T-helper 1 cell treated with Interleukin-12 subunit alpha and Interleukin-12 subunit beta and Interleukin-4 antibody, amounts not matched to agents 30 μg/mL and 1 μg/mL, for 36 hours (primary cell): ENCODE measurements around the gene APBA2.

ENCODE experiments used
- H3K27ac Mint-ChIP-seq: one replicate; pipeline ENCODE4 v1.8.0; 2021; ENCODE audit warnings: mild to moderate bottlenecking, mixed read lengths
- H3K27me3 Mint-ChIP-seq: one replicate; pipeline ENCODE4 v1.8.0; 2021; ENCODE audit warnings: low read depth, mixed read lengths
- H3K36me3 Mint-ChIP-seq: one replicate; pipeline ENCODE4 v1.8.0; 2021; ENCODE audit warnings: low read depth, mixed read lengths
- H3K4me1 Mint-ChIP-seq: one replicate; pipeline ENCODE4 v1.8.0; 2021; ENCODE audit warnings: low read depth, mixed read lengths
- H3K4me3 Mint-ChIP-seq: one replicate; pipeline ENCODE4 v1.8.0; 2021; ENCODE audit warnings: mild to moderate bottlenecking, moderate library complexity, mixed read lengths
- H3K9me3 Mint-ChIP-seq: one replicate; pipeline ENCODE4 v1.8.0; 2021; ENCODE audit warnings: mixed read lengths

Gene APBA2

DNA sequence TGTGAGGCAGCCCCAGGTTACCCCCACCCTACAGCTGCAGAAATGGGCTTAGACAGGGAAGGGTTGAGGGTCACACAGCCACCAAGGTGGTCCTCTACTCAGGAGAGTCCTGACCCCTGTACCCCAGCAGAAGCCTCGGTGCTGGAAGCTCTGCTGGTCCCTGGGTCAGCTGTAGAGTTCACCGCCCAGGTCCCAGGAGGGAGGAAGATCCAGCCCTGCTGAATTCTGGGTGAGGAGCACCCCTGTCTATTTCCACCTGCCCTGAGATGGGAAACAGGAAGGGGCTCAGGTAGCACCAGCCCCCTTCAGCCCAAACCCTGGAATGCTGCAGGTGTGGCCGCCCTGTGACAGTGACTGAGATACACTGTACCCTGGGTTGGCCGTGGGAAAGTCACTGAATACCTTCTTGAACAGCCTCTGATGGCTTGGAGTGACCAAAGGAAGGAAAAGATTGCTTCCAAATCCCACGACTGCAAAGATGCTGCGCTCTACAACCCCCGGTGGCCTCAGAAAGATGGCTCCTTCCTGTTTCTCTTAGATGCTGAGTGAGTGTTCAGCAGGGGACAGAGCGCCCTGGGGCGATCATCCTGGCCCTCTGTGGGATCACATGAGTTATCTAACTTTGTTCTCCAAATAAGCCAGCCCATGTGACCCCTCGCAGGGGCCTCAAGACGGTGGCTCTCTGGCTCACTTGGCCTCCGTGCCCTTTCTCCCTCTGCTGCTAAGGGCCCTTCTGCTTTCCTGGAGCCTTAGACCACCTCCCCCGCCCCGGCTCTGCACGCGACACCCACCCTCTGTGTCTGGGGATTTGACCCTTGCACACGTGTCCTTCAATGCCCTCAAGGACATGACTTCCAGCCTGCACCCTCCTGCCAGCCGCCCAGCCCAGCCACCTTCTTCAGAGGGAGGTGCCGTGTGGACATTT is 242.0 kb downstream of the APBA2 start:
- no peaks in the 10 kb centered on the region for H3K36me3 Mint-ChIP-seq
- no peaks in the 10 kb centered on the region for H3K27me3 Mint-ChIP-seq
- H3K4me3 Mint-ChIP-seq = no peak overlapping the region
- no peaks in the 10 kb centered on the region for H3K4me1 Mint-ChIP-seq
- no peaks in the 10 kb centered on the region for H3K9me3 Mint-ChIP-seq
- H3K27ac Mint-ChIP-seq = no peak overlapping the region

DNA sequence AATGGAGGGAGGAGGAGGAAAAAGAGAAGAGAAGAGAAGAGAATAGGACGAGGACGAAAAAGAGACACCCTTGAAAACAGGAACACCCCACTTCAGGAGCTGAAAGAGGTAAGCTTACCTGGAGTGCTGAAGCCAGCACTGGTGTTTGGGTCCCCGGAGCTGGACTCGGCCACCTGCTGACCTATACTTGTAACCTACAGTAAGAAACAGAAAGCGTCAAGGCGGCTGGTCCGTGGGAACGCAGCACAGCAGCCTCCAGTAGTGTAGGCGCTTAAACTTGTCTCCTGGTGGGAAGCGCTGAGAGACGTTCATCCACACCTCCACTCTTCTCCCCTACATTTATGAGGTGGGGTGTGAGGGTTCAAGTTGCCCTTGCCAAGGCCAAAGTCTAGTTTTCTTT is 242.9 kb downstream of the APBA2 start:
- Mint-ChIP-seq H3K4me3 (no peak overlapping the region), H3K27me3 (no peaks in the 10 kb centered on the region)

DNA sequence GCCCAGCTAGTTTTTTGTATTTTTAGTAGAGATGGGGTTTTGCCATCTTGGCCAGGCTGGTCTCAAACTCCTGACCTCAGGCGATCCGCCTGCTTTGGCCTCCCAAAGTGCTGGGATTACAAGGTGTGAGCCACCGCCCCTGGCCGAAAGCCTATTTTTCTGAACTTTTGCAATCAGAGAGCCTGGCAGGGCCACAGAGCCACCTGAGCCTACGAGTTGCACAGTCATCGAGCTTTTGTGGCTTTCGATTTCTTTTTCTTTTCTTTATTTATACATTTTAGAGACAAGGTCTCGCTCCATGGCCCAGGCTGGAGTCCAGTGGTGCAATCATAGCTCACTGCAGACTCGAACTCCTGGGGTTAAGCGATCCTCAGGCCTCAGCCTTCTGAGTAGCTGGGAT is 243.4 kb downstream of the APBA2 start:
- H3K9me3 Mint-ChIP-seq = no peaks in the 10 kb centered on the region
- H3K27ac Mint-ChIP-seq = no peak overlapping the region
- no peaks in the 10 kb centered on the region for H3K4me1 Mint-ChIP-seq
- H3K27me3 Mint-ChIP-seq = no peaks in the 10 kb centered on the region
- H3K36me3 Mint-ChIP-seq = no peaks in the 10 kb centered on the region
- H3K4me3 Mint-ChIP-seq = no peak overlapping the region

More for the DNA sequence above, 242.9 kb downstream of the APBA2 start:
- Mint-ChIP-seq H3K27ac (no peak overlapping the region), H3K9me3 (no peaks in the 10 kb centered on the region), H3K4me1 (no peaks in the 10 kb centered on the region), H3K36me3 (no peaks in the 10 kb centered on the region)

DNA sequence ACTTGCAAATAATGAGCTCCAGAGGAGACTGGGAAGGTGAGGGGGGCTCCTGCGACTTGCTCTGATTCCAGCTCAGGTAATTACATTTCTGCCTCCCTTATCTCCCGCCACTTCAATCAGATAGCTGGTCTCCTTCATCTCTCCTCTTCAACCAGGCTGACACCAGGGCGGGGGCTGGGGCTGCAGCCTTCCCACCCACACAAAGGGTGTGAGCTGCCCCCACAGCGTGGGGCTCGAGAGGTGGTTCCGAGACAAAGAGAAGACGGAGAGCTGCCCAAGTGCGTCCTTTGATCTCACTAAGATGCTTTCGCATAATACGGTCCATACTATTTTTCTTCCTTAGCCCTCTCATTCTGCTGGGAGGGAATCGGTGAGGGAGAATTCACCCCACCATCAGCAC is 244.2 kb downstream of the APBA2 start:
- Mint-ChIP-seq H3K4me3 (no peak overlapping the region), H3K27me3 (no peaks in the 10 kb centered on the region), H3K4me1 (no peaks in the 10 kb centered on the region), H3K27ac (no peak overlapping the region), H3K36me3 (no peaks in the 10 kb centered on the region), H3K9me3 (no peaks in the 10 kb centered on the region)

DNA sequence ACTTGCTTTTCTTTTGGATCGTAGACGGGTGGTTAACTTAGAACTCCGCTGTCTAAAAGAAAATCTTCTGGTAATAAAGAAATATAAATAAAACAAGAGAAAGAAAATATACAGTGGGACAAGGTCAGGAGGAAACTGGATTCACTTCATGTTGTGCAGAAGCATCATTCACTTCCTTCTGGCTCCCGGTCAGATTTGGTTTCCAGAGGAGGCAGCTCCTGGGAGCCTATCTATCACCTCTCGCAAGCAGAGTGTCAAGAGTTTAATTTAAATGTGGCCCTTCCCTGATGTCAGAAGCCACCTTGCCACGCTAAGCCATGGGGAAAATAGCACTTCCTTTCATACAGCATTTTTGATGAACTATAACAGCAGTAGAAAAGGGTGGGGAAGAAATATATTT is 244.7 kb downstream of the APBA2 start:
- H3K27ac Mint-ChIP-seq = no peak overlapping the region
- no peaks in the 10 kb centered on the region for H3K4me1 Mint-ChIP-seq
- H3K4me3 Mint-ChIP-seq = no peak overlapping the region
- no peaks in the 10 kb centered on the region for H3K27me3 Mint-ChIP-seq
- no peaks in the 10 kb centered on the region for H3K9me3 Mint-ChIP-seq
- no peaks in the 10 kb centered on the region for H3K36me3 Mint-ChIP-seq

DNA sequence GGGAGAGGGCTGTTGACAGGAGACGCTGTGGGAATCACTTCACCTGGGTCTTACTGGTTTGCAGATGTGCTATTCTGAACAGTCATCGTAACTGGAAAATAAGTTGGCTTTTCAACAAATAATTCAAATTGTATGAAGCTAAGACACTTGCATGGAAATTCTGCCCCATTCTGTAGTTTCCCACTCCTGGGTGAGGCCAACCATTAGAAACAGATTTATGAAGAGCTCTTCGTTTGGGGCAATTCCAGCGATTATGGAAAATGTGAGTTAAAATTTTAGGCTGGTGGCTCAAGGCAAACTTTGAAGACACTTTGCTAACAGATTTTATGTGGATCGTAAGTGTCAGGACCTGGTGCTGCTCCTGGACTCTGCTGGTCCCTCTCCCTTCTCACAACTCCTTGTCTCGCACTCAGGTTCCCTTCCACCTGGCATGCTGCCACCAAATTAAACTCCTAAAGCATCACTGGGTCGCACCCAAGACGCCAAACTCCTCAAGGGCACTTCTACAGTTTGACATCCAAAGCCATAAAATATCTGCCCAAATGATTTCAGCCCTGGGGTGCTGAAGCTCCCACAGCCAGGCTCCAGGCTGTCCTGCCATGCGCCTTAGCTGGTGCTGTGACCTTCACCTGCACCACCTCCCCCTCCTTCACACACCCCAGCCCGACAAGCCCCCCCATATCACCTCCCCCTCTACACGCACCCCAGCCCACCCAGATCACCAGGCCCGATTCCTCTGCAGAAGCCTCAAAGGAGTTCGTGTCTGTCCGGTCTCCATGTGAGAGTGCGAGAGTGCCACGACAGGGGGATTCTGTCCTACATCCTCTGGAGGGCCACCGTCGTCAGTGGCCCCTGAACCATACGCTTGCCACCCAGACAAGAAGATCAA is 245.4 kb downstream of the APBA2 start:
- H3K4me1 Mint-ChIP-seq = no peaks in the 10 kb centered on the region
- H3K36me3 Mint-ChIP-seq = no peaks in the 10 kb centered on the region
- H3K27me3 Mint-ChIP-seq = no peaks in the 10 kb centered on the region
- H3K9me3 Mint-ChIP-seq = no peaks in the 10 kb centered on the region
- H3K27ac Mint-ChIP-seq = no peak overlapping the region
- H3K4me3 Mint-ChIP-seq = no peak overlapping the region

DNA sequence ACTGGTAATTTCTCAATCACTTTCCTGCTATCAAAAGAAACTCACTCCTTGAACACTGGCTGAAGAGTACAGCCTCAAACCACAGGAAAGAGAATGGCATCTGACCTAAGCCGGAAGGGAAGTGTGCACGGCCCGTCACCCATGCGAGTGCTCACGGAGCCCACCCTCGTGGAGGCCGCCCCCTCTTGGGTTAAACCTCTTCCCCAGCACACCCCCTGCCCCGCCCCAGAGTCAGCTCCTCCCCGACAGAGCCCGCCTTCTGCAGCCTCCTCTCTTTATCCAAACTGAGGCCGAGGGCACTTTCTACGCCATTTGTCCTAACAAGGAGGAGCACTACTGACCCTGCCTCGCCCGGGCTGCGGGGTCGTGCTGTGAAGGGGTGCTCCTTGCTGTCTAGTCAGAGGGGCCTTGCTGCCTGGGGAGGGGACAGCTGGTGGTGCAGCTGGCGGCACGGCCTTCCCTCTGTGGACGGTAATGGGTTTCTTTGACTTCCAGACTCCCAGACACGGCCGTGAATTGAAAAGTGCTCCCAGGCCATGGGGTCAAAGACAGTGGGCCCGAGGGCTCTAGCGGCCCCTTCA is 246.2 kb downstream of the APBA2 start:
- no peaks in the 10 kb centered on the region for H3K4me1 Mint-ChIP-seq
- H3K27me3 Mint-ChIP-seq = no peaks in the 10 kb centered on the region
- H3K9me3 Mint-ChIP-seq = no peaks in the 10 kb centered on the region
- H3K27ac Mint-ChIP-seq = no peak overlapping the region
- no peaks in the 10 kb centered on the region for H3K36me3 Mint-ChIP-seq
- H3K4me3 Mint-ChIP-seq = no peak overlapping the region

DNA sequence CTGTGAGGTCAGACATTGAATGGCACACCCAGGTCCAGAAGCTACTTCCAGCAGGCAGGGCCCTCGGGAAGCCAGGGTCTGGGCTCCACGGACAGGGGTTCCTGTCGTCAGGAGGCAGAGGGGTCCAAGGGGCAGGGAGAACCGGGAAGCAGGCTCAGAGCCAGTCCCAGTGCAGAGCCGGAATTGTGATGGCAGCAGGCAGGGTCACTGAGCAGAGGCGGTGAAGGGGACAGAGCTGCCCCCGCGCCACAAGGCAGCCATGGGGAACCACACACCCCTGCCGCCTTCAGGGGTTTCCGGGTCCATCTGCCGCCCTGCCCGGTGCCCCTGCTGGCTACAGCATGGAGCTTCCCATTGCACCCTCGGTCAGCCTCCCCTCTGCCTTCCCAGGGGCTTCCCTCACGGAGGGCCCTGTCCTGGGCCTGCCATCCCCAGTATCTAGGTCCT is 247.0 kb downstream of the APBA2 start:
- Mint-ChIP-seq H3K4me3 (no peak overlapping the region), H3K4me1 (no peaks in the 10 kb centered on the region), H3K27me3 (no peaks in the 10 kb centered on the region), H3K36me3 (no peaks in the 10 kb centered on the region), H3K9me3 (no peaks in the 10 kb centered on the region), H3K27ac (no peak overlapping the region)

DNA sequence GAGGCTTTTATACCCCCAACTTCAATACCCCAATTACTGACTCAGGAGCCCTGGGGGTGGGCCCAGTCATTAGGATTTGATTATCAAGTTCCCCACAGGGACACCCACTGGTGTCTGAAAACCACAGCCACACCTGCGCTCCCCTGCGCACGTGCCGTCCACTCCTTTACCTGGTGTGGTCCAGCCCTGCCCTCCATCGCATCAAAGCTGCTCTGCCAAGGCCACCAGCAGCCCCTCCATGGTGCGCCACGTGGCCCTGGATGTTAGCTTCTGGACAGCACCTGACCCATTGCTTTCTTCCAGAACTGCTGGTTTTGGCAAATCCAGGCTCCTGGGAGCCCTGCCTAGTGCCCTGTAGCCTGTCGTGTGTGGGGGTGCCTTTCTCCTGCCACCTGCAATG is 247.5 kb downstream of the APBA2 start:
- Mint-ChIP-seq H3K36me3 (no peaks in the 10 kb centered on the region), H3K27ac (no peak overlapping the region), H3K4me3 (no peak overlapping the region), H3K27me3 (no peaks in the 10 kb centered on the region), H3K9me3 (no peaks in the 10 kb centered on the region), H3K4me1 (no peaks in the 10 kb centered on the region)

DNA sequence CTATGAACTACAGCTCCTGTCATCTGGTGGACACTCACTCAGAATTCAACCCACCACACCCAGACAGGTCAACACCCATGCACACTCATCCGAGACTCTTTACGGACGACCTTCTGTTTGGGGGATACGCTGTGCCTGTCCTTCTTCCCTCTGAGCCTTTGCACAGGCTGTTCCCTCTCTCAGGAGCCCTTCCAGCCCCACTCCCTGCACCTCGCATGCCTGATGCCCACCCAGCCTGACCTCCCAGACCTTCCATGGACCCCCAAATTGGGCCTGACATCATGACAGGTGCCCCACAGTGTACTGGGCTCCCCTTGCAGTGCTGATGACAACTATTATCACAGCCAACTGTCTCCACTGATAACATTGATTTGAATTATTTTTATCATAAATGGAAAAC is 248.0 kb downstream of the APBA2 start:
- Mint-ChIP-seq H3K4me1 (no peaks in the 10 kb centered on the region), H3K36me3 (no peaks in the 10 kb centered on the region), H3K9me3 (no peaks in the 10 kb centered on the region), H3K4me3 (no peak overlapping the region), H3K27ac (no peak overlapping the region), H3K27me3 (no peaks in the 10 kb centered on the region)

DNA sequence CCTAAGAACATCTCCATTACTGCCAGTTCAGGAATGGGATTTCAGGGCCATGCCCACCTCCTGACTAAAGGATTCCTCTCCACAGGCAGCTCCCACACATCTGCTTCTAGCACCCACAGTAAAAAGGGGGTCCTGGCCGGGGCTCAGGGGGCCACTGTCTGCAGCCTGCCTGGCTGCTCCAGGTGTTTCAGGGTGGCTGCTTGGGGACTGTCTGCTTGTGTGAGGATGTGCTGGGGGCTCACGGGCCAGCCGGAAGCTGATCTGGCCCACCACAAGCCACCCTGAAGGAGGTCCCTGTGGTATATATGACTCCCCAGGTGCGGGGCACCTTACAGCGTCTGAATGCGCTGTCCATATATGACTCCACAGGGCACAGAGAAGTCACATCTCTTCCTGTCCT is 248.5 kb downstream of the APBA2 start:
- H3K4me1 Mint-ChIP-seq = no peaks in the 10 kb centered on the region
- H3K27ac Mint-ChIP-seq = no peak overlapping the region
- no peaks in the 10 kb centered on the region for H3K9me3 Mint-ChIP-seq
- H3K4me3 Mint-ChIP-seq = no peak overlapping the region
- H3K36me3 Mint-ChIP-seq = no peaks in the 10 kb centered on the region
- H3K27me3 Mint-ChIP-seq = no peaks in the 10 kb centered on the region

DNA sequence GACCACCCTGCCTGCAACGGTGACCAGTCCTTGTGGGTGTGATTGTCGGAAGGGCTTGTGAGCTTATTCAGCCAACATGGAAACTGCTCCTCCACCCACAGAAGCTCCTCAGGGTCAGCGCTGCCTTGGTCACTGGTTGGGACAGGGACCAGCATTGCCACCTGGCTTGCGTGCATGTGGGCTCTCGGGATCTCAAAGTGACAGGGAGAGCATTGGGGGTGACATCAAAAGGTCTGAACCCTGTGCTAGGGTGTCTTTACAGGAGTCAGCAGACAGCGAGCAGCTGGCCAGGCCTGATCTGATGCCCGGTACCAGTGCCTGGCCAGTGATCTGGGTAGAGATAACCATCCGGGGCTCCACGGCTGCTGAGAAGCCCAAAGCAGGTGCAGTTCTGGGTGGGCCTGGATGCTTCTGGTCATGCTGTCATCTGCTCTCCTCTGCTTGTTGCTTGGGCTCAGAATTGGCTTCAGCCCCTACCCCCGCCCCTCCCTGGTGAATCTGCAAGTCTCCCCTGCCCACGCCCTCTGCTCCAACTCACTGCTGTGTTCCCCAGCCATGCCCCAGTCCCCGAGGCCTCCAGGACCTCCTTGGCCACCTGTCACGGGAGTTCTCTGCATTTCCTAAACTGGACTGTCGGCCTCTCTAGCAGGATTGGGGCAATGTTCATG is 249.0 kb downstream of the APBA2 start:
- Mint-ChIP-seq H3K27me3 (peaks cover 2% of the 10 kb centered on the region), H3K27ac (no peak overlapping the region), H3K9me3 (no peaks in the 10 kb centered on the region), H3K36me3 (no peaks in the 10 kb centered on the region), H3K4me1 (no peaks in the 10 kb centered on the region), H3K4me3 (no peak overlapping the region)

DNA sequence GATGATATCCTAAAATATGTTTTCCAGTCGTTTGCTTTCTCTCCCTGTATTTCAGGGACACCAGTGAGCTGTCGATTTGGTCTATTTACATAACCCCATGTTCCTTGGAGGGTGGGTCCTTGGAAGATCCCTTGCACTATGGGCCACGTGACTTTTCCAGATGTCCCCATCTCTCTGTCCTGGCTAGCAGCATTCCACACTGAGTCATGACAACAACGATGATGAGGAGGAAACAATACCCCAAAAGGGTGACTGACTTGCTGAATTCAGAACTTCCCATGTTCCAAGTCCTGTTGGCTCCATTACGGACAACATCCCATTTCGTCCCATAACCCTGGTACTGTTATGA is 249.5 kb downstream of the APBA2 start:
- Mint-ChIP-seq H3K9me3 (no peaks in the 10 kb centered on the region), H3K4me1 (peaks cover 3% of the 10 kb centered on the region), H3K36me3 (no peaks in the 10 kb centered on the region), H3K27ac (no peak overlapping the region), H3K27me3 (peaks cover 7% of the 10 kb centered on the region), H3K4me3 (no peak overlapping the region)
